ENCODE data around the gene REX1BD. TPM values are rescaled to one million over a fixed set of nuclear protein-coding genes. Genes with fewer than 3 reads are reported as not detected.

REX1BD gene
- total and polyA plus RNA-seq, 3 experiments from 2014 or later: 107 to 169 (median 110) TPM

GRCh38 chr19:18609717-18610051 is 21.1 kb downstream of the REX1BD start:
- peaks cover 24% of the 10 kb centered on the region for H3K4me1 ChIP-seq (ENCODE audit: insufficient read depth, low read length)
- peaks cover 0 to 1% (median 0%) of the 10 kb centered on the region in 3 donors for H3K36me3 Mint-ChIP-seq
- no peak overlapping the region for H3K4me3 ChIP-seq (ENCODE audit: low read length)
- H3K36me3 ChIP-seq (ENCODE audit: insufficient read depth, low read length): no peaks in the 10 kb centered on the region
- no peak overlapping the region for H3K4me3 Mint-ChIP-seq
- H3K27me3 Mint-ChIP-seq: peaks cover 62 to 69% of the 10 kb centered on the region in 2 donors
- no peaks in the 10 kb centered on the region for H3K9me3 ChIP-seq (ENCODE audit: low read length)
- peaks cover 21 to 53% (median 25%) of the 10 kb centered on the region in 3 donors for H3K4me1 Mint-ChIP-seq
- H3K9me3 Mint-ChIP-seq: no peaks in the 10 kb centered on the region
- no peak for DNase-seq
- CTCF ChIA-PET: interaction anchor here (1.0 kb wide), 1 partner anchor 37 kb away, joined by 3 read pairs; the partner anchor contains the start of gene UBA52
- no peak overlapping the region for H3K27ac ChIP-seq (ENCODE audit: low read depth, low read length)
- H3K27ac Mint-ChIP-seq: no peak overlapping the region
- POLR2A ChIA-PET: no interaction called here
- H3K27me3 ChIP-seq (ENCODE audit: insufficient read depth, low read length, poor library complexity, severe bottlenecking): peaks cover 81% of the 10 kb centered on the region

GRCh38 chr19:18610245-18610555 is 21.6 kb downstream of the REX1BD start:
- ChIA-PET CTCF (interaction anchor here (1.0 kb wide), 1 partner anchor 38 kb away, joined by 3 read pairs; the partner anchor contains the start of gene UBA52), POLR2A (no interaction called here)
- H3K36me3 ChIP-seq (ENCODE audit: insufficient read depth, low read length): no peaks in the 10 kb centered on the region
- Mint-ChIP-seq H3K27ac (no peak overlapping the region), H3K4me3 (peak overlapping the region in 1 of 7 donors; percentile 48), H3K9me3 (no peaks in the 10 kb centered on the region), H3K4me1 (peaks cover 21 to 52% (median 24%) of the 10 kb centered on the region in 3 donors), H3K36me3 (peaks cover 0 to 1% (median 0%) of the 10 kb centered on the region in 3 donors), H3K27me3 (peaks cover 62 to 69% of the 10 kb centered on the region in 2 donors)
- H3K27me3 ChIP-seq (ENCODE audit: insufficient read depth, low read length, poor library complexity, severe bottlenecking): peaks cover 77% of the 10 kb centered on the region
- DNase-seq: no peak
- H3K27ac ChIP-seq (ENCODE audit: low read depth, low read length): no peak overlapping the region
- H3K4me3 ChIP-seq (ENCODE audit: low read length): no peak overlapping the region
- H3K9me3 ChIP-seq (ENCODE audit: low read length): no peaks in the 10 kb centered on the region
- H3K4me1 ChIP-seq (ENCODE audit: insufficient read depth, low read length): peaks cover 24% of the 10 kb centered on the region

- DNase-seq: no peak
- ChIA-PET CTCF (no interaction called here), POLR2A (no interaction called here)
- Histone ChIP-seq H3K36me3 (ENCODE audit: insufficient read depth, low read length) (no peaks in the 10 kb centered on the region), H3K27me3 (ENCODE audit: insufficient read depth, low read length, poor library complexity, severe bottlenecking) (peaks cover 72% of the 10 kb centered on the region), H3K4me1 (ENCODE audit: insufficient read depth, low read length) (peaks cover 24% of the 10 kb centered on the region), H3K4me3 (ENCODE audit: low read length) (no peak overlapping the region), H3K27ac (ENCODE audit: low read depth, low read length) (no peak overlapping the region), H3K9me3 (ENCODE audit: low read length) (no peaks in the 10 kb centered on the region)
- H3K4me3 Mint-ChIP-seq: peak overlapping the region in 5 of 7 donors; percentile 15 to 71 (median 50)
- H3K9me3 Mint-ChIP-seq: no peaks in the 10 kb centered on the region
- H3K27me3 Mint-ChIP-seq: peaks cover 61 to 68% of the 10 kb centered on the region in 2 donors
- peak overlapping the region in 2 of 8 donors; percentile 56 to 79 for H3K27ac Mint-ChIP-seq
- peaks cover 0 to 1% (median 0%) of the 10 kb centered on the region in 3 donors for H3K36me3 Mint-ChIP-seq
- peaks cover 18 to 48% (median 20%) of the 10 kb centered on the region in 3 donors for H3K4me1 Mint-ChIP-seq
Observed at GRCh38 chr19:18610556-18611326, 22.1 kb downstream of the REX1BD start.

GRCh38 chr19:18611327-18612050 is 22.9 kb downstream of the REX1BD start:
- Histone ChIP-seq H3K4me1 (ENCODE audit: insufficient read depth, low read length) (peaks cover 24% of the 10 kb centered on the region), H3K27ac (ENCODE audit: low read depth, low read length) (no peak overlapping the region), H3K27me3 (ENCODE audit: insufficient read depth, low read length, poor library complexity, severe bottlenecking) (peaks cover 72% of the 10 kb centered on the region), H3K9me3 (ENCODE audit: low read length) (no peaks in the 10 kb centered on the region), H3K4me3 (ENCODE audit: low read length) (peak overlapping the region; percentile 50), H3K36me3 (ENCODE audit: insufficient read depth, low read length) (no peaks in the 10 kb centered on the region)
- Mint-ChIP-seq H3K27me3 (peaks cover 67 to 74% of the 10 kb centered on the region in 2 donors), H3K9me3 (no peaks in the 10 kb centered on the region), H3K4me3 (peak overlapping the region; percentile 54 to 87 (median 80)), H3K4me1 (peaks cover 18 to 48% (median 20%) of the 10 kb centered on the region in 3 donors), H3K36me3 (peaks cover 0 to 1% (median 0%) of the 10 kb centered on the region in 3 donors), H3K27ac (peak overlapping the region in 2 of 8 donors; percentile 46 to 79)
- ChIA-PET CTCF (no interaction called here), POLR2A (no interaction called here)
- peak in 1 of 5 donors; percentile 30 for DNase-seq

- Mint-ChIP-seq H3K27ac (peak overlapping the region in 3 of 8 donors; percentile 50 to 70 (median 66)), H3K36me3 (peaks cover 0 to 1% (median 0%) of the 10 kb centered on the region in 3 donors), H3K4me1 (peaks cover 18 to 44% (median 20%) of the 10 kb centered on the region in 3 donors), H3K4me3 (peak overlapping the region; percentile 54 to 87 (median 80)), H3K27me3 (peaks cover 68 to 79% of the 10 kb centered on the region in 2 donors), H3K9me3 (no peaks in the 10 kb centered on the region)
- H3K4me1 ChIP-seq (ENCODE audit: insufficient read depth, low read length): peaks cover 24% of the 10 kb centered on the region
- ChIA-PET POLR2A (interaction anchor here (0.6 to 1.2 kb wide), 3 partner anchors 19 to 212 kb away, joined by 3 to 4 read pairs (median 4); partner anchors contain the start of gene REX1BD), CTCF (no interaction called here)
- H3K27ac ChIP-seq (ENCODE audit: low read depth, low read length): no peak overlapping the region
- H3K4me3 ChIP-seq (ENCODE audit: low read length): peak overlapping the region; percentile 50
- H3K36me3 ChIP-seq (ENCODE audit: insufficient read depth, low read length): no peaks in the 10 kb centered on the region
- peaks cover 73% of the 10 kb centered on the region for H3K27me3 ChIP-seq (ENCODE audit: insufficient read depth, low read length, poor library complexity, severe bottlenecking)
- DNase-seq: no peak
- H3K9me3 ChIP-seq (ENCODE audit: low read length): no peaks in the 10 kb centered on the region
Observed at GRCh38 chr19:18612051-18612771, 23.6 kb downstream of the REX1BD start.

GRCh38 chr19:18612772-18613588 is 24.4 kb downstream of the REX1BD start, which contains the start of gene TMEM59L:
TSS of gene TMEM59L (plus strand) at chr19:18612870. CDS start at chr19:18612959, 89 bp downstream.
- H3K4me3 Mint-ChIP-seq: peak within 1 kb of the TSS; percentile 54 to 87 (median 80)
- Histone ChIP-seq H3K27me3 (ENCODE audit: insufficient read depth, low read length, poor library complexity, severe bottlenecking) (peaks cover 72% of the 10 kb centered on the region), H3K9me3 (ENCODE audit: low read length) (no peaks in the 10 kb centered on the region), H3K4me3 (ENCODE audit: low read length) (peak within 1 kb of the TSS; percentile 50), H3K27ac (ENCODE audit: low read depth, low read length) (no peak within 1 kb of the TSS), H3K36me3 (ENCODE audit: insufficient read depth, low read length) (no peaks in the 10 kb centered on the region), H3K4me1 (ENCODE audit: insufficient read depth, low read length) (peaks cover 20% of the 10 kb centered on the region)
- peak within 1 kb of the TSS in 3 of 8 donors; percentile 50 to 70 (median 66) for H3K27ac Mint-ChIP-seq
- peaks cover 72 to 79% of the 10 kb centered on the region in 2 donors for H3K27me3 Mint-ChIP-seq
- peaks cover 0 to 3% (median 1%) of the 10 kb centered on the region in 3 donors for H3K36me3 Mint-ChIP-seq
- H3K4me1 Mint-ChIP-seq: peaks cover 17 to 36% (median 20%) of the 10 kb centered on the region in 3 donors
- POLR2A ChIA-PET: interaction anchor here (0.6 to 1.2 kb wide), 3 partner anchors 20 to 211 kb away, joined by 3 to 4 read pairs (median 4); partner anchors contain the start of gene REX1BD
- CTCF ChIA-PET: interaction anchor here (0.6 kb wide), 1 partner anchor 151 kb away, joined by 3 read pairs; no protein-coding TSS in a partner anchor
- H3K9me3 Mint-ChIP-seq: no peaks in the 10 kb centered on the region
- DNase-seq: peak; percentile 27 to 71 (median 47)

Measured in CD8-positive, alpha-beta memory T cell (primary cell).